ENCODE data around the gene KCNAB2. TPM values are rescaled to one million over a fixed set of nuclear protein-coding genes. Genes with fewer than 3 reads are reported as not detected.

The KCNAB2 gene
- total and polyA plus RNA-seq, 2 experiments from 2014 or later = 3.9 to 4.8 TPM

- H3K36me3 ChIP-seq (ENCODE audit: low read depth) = no peaks in the 10 kb centered on the region
- H2AFZ ChIP-seq = no peak overlapping the region
- H3F3A ChIP-seq (ENCODE audit: insufficient read depth) = no peaks in the 10 kb centered on the region
- H4K20me1 ChIP-seq (ENCODE audit: insufficient read depth) = no peaks in the 10 kb centered on the region
- in situ Hi-C loops (cut with MboI) = no loop called here
- 45 to 47% methylated on average over 9 of the region's 9 CpGs for WGBS, 2 experiments (ENCODE audit: low coverage in 1 of 2, low lambda C conversion rate in 2 of 2, missing lambda C conversion rate in 2 of 2)
- H3K4me3 ChIP-seq = no peak overlapping the region
- no peak overlapping the region for H3K27ac ChIP-seq
- H3K27me3 ChIP-seq (replicated peaks; ENCODE audit: insufficient read depth) = no peaks in the 10 kb centered on the region
- H3K9me3 ChIP-seq (ENCODE audit: low read depth) = no peaks in the 10 kb centered on the region
- peak; percentile 76 for DNase-seq
- no peaks in the 10 kb centered on the region for H3K79me2 ChIP-seq (ENCODE audit: insufficient read depth)
- no peak overlapping the region for H3K4me2 ChIP-seq (ENCODE audit: unreplicated experiment)
- TF ChIP-seq EZH2phosphoT487 (IDR thresholded peaks at IDR 0.05; ENCODE audit: insufficient read depth, low read depth) (no peak), EZH2 (IDR thresholded peaks at IDR 0.05; ENCODE audit: insufficient read depth, poor library complexity, severe bottlenecking) (no peak)
- H3K9me2 ChIP-seq (ENCODE audit: insufficient read depth) = no peaks in the 10 kb centered on the region
- peaks cover 4% of the 10 kb centered on the region; the same call in 1 of the 2 replicates for H3K4me1 ChIP-seq (ENCODE audit: insufficient read depth)
- H3K9ac ChIP-seq = no peak overlapping the region
Measured at GRCh38 chr1:6037338-6037762, 8.3 kb upstream of the KCNAB2 start.

- DNase-seq = no peak
- no peaks in the 10 kb centered on the region for H3K36me3 ChIP-seq (ENCODE audit: low read depth)
- TF ChIP-seq EZH2 (IDR thresholded peaks at IDR 0.05; ENCODE audit: insufficient read depth, poor library complexity, severe bottlenecking) (no peak), EZH2phosphoT487 (IDR thresholded peaks at IDR 0.05; ENCODE audit: insufficient read depth, low read depth) (no peak)
- H3K4me3 ChIP-seq = no peak overlapping the region
- H3K9ac ChIP-seq = no peak overlapping the region
- no peaks in the 10 kb centered on the region for H3K9me2 ChIP-seq (ENCODE audit: insufficient read depth)
- H3K27me3 ChIP-seq (replicated peaks; ENCODE audit: insufficient read depth) = no peaks in the 10 kb centered on the region
- H3K9me3 ChIP-seq (ENCODE audit: low read depth) = no peaks in the 10 kb centered on the region
- 65 to 70% methylated on average over 7 of the region's 7 CpGs for WGBS, 2 experiments (ENCODE audit: low coverage in 1 of 2, low lambda C conversion rate in 2 of 2, missing lambda C conversion rate in 2 of 2)
- in situ Hi-C loops (cut with MboI) = no loop called here
- H3K27ac ChIP-seq = no peak overlapping the region
- no peaks in the 10 kb centered on the region for H4K20me1 ChIP-seq (ENCODE audit: insufficient read depth)
- no peaks in the 10 kb centered on the region for H3K79me2 ChIP-seq (ENCODE audit: insufficient read depth)
- peaks cover 4% of the 10 kb centered on the region; the same call in 1 of the 2 replicates for H3K4me1 ChIP-seq (ENCODE audit: insufficient read depth)
- H3K4me2 ChIP-seq (ENCODE audit: unreplicated experiment) = no peak overlapping the region
- H3F3A ChIP-seq (ENCODE audit: insufficient read depth) = no peaks in the 10 kb centered on the region
- no peak overlapping the region for H2AFZ ChIP-seq
Measured at GRCh38 chr1:6038603-6039002, 7.1 kb upstream of the KCNAB2 start.

- no peak for TF ChIP-seq EZH2phosphoT487 (IDR thresholded peaks at IDR 0.05; ENCODE audit: insufficient read depth, low read depth)
- TF ChIP-seq EZH2 (IDR thresholded peaks at IDR 0.05; ENCODE audit: insufficient read depth, poor library complexity, severe bottlenecking) = no peak
- Histone ChIP-seq H4K20me1 (ENCODE audit: insufficient read depth) (no peaks in the 10 kb centered on the region), H3K4me3 (no peak overlapping the region), H3K9me3 (ENCODE audit: low read depth) (no peaks in the 10 kb centered on the region), H3K9me2 (ENCODE audit: insufficient read depth) (no peaks in the 10 kb centered on the region), H3K27me3 (replicated peaks; ENCODE audit: insufficient read depth) (no peaks in the 10 kb centered on the region), H3K36me3 (ENCODE audit: low read depth) (no peaks in the 10 kb centered on the region), H3K9ac (no peak overlapping the region), H3F3A (ENCODE audit: insufficient read depth) (no peaks in the 10 kb centered on the region), H3K4me1 (ENCODE audit: insufficient read depth) (peaks cover 4% of the 10 kb centered on the region; the same call in 1 of the 2 replicates), H3K79me2 (ENCODE audit: insufficient read depth) (no peaks in the 10 kb centered on the region), H3K4me2 (ENCODE audit: unreplicated experiment) (no peak overlapping the region), H2AFZ (no peak overlapping the region), H3K27ac (no peak overlapping the region)
- in situ Hi-C loops (cut with MboI) = no loop called here
- no peak for DNase-seq
- 82 to 87% methylated on average over 13 to 15 of the region's 15 CpGs for WGBS, 2 experiments (ENCODE audit: low coverage in 1 of 2, low lambda C conversion rate in 2 of 2, missing lambda C conversion rate in 2 of 2)
Measured at GRCh38 chr1:6039031-6039430, 6.7 kb upstream of the KCNAB2 start.

- WGBS, 2 experiments (ENCODE audit: low coverage in 1 of 2, low lambda C conversion rate in 2 of 2, missing lambda C conversion rate in 2 of 2) = 87 to 88% methylated on average over 15 of the region's 15 CpGs
- Histone ChIP-seq H3K27me3 (replicated peaks; ENCODE audit: insufficient read depth) (no peaks in the 10 kb centered on the region), H3K27ac (no peak overlapping the region), H3K4me2 (ENCODE audit: unreplicated experiment) (no peak overlapping the region), H4K20me1 (ENCODE audit: insufficient read depth) (no peaks in the 10 kb centered on the region), H3K9me2 (ENCODE audit: insufficient read depth) (no peaks in the 10 kb centered on the region), H3K4me3 (no peak overlapping the region), H3K36me3 (ENCODE audit: low read depth) (no peaks in the 10 kb centered on the region), H3K4me1 (ENCODE audit: insufficient read depth) (peaks cover 4% of the 10 kb centered on the region; the same call in 1 of the 2 replicates), H3K79me2 (ENCODE audit: insufficient read depth) (no peaks in the 10 kb centered on the region), H3K9me3 (ENCODE audit: low read depth) (no peaks in the 10 kb centered on the region), H3F3A (ENCODE audit: insufficient read depth) (no peaks in the 10 kb centered on the region), H2AFZ (no peak overlapping the region), H3K9ac (no peak overlapping the region)
- DNase-seq = no peak
- no peak for TF ChIP-seq EZH2phosphoT487 (IDR thresholded peaks at IDR 0.05; ENCODE audit: insufficient read depth, low read depth)
- TF ChIP-seq EZH2 (IDR thresholded peaks at IDR 0.05; ENCODE audit: insufficient read depth, poor library complexity, severe bottlenecking) = no peak
- in situ Hi-C loops (cut with MboI) = no loop called here
Measured at GRCh38 chr1:6040444-6040843, 5.2 kb upstream of the KCNAB2 start.

Measured in GM23248 (cell line).